CD4-positive, alpha-beta memory T cell (primary cell): ENCODE results near the gene TSNAX. TPM values are rescaled to one million over a fixed set of nuclear protein-coding genes. Genes with fewer than 3 reads are reported as not detected.

Experiments
- polyA plus RNA-seq, 2 donors: library from polyadenylated mRNA; unstranded; fragments of 300-500 nt; fragmentation: Illumina TruSeq; gene quantifications; one replicate each; pipeline ENCODE4 v1.2.3, GENCODE V29; 2021
- total RNA-seq, 2 experiments: library from RNA; stranded (reverse); gene quantifications; one replicate each; pipeline ENCODE4 v1.2.3, GENCODE V29; 2021

The TSNAX gene
- total and polyA plus RNA-seq, 4 experiments from 2014 or later, result 43.5 to 130 (median 67.5) TPM

Other genes starting within 250 kb of the TSNAX start
- gene EXOC8, start 190.8 kb upstream of the TSNAX start, total RNA-seq, result 10 to 100 TPM; 37.4 to 37.7 TPM
- 1 to 10 TPM; 2.2 to 3.3 TPM for gene EXOC8, start 190.8 kb upstream of the TSNAX start, polyA plus RNA-seq
- gene SPRTN, start 190.4 kb upstream of the TSNAX start, total RNA-seq, result 10 to 100 TPM; 15.4 to 16.2 TPM
- gene SPRTN, start 190.4 kb upstream of the TSNAX start, polyA plus RNA-seq, result 10 to 100 TPM; 10.6 to 17.7 TPM
- 10 to 100 TPM; 23.5 to 29.3 TPM for gene EGLN1, start 106.4 kb upstream of the TSNAX start, total RNA-seq
- 10 to 100 TPM; 26.0 to 32.1 TPM for gene EGLN1, start 106.4 kb upstream of the TSNAX start, polyA plus RNA-seq
- gene DISC1, start 98.1 kb downstream of the TSNAX start, total RNA-seq, result 10 to 100 TPM; 15.5 to 18.0 TPM
- gene DISC1, start 98.1 kb downstream of the TSNAX start, polyA plus RNA-seq, result 1 to 10 TPM; 1.9 to 4.5 TPM